ENCODE results near the gene SEC23IP.
"Not testable (repeated sequence)": the region's sequence is repeated elsewhere in the genome, so short reads cannot be mapped to it uniquely, and the experiment has no call there.

SEC23IP gene

DNA sequence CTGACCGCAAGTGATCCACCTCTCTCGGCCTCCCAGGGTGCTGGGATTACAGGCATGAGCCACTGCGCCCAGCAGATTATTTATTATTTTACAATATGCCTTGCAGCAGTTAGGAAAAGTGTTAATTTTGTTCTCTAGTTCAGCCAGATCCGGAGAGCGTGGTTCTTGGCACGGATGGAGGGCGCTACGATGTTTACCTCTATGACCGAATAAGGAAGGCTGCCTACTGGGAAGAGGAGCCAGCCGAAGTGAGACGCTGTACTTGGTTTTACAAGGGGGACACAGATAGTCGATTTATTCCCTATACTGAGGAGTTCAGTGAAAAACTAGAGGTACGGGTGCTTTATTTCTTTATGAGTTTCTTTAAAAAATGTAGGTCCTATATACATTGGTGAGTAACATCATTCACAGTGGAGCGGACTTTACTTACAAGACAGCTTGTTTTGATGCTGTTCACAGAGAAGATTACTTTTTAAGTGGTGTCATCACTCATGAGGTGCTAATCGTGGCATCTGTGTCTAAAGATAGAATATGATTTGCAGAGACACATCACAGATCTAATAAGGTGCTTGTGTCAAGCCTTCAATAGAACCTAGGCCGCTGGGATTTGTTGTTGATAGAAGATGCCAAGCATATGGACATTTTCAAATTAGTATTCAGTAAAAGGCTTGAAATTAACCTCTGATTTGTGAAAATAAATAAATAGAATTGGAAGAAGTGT is 11.6 kb downstream of the SEC23IP start:
- H3K4me3 ChIP-seq (ENCODE audit: low read depth in 1 of 2, low read length in 1 of 2): no peak overlapping the region
- no peak overlapping the region for H3K27ac ChIP-seq
- H3K9me3 ChIP-seq: no peaks in the 10 kb centered on the region
- H3K4me1 ChIP-seq (ENCODE audit: control insufficient read depth in 1 of 2, insufficient read depth in 1 of 2, low read depth in 1 of 2, low read length in 1 of 2): no peaks in the 10 kb centered on the region
- TF ChIP-seq, protein P1, sequence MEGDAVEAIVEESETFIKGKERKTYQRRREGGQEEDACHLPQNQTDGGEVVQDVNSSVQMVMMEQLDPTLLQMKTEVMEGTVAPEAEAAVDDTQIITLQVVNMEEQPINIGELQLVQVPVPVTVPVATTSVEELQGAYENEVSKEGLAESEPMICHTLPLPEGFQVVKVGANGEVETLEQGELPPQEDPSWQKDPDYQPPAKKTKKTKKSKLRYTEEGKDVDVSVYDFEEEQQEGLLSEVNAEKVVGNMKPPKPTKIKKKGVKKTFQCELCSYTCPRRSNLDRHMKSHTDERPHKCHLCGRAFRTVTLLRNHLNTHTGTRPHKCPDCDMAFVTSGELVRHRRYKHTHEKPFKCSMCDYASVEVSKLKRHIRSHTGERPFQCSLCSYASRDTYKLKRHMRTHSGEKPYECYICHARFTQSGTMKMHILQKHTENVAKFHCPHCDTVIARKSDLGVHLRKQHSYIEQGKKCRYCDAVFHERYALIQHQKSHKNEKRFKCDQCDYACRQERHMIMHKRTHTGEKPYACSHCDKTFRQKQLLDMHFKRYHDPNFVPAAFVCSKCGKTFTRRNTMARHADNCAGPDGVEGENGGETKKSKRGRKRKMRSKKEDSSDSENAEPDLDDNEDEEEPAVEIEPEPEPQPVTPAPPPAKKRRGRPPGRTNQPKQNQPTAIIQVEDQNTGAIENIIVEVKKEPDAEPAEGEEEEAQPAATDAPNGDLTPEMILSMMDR (IDR thresholded peaks at IDR 0.05): no peak
- H3K27me3 ChIP-seq: no peaks in the 10 kb centered on the region
- H3K36me3 ChIP-seq: peaks cover 67% of the 10 kb centered on the region

GRCh38 chr10:119907695-119908094 is 15.2 kb downstream of the SEC23IP start:
- not testable (repeated sequence) for H3K27me3 ChIP-seq; H3K4me1 ChIP-seq (ENCODE audit: control insufficient read depth in 1 of 2, insufficient read depth in 1 of 2, low read depth in 1 of 2, low read length in 1 of 2); H3K4me3 ChIP-seq (ENCODE audit: low read depth in 1 of 2, low read length in 1 of 2); H3K9me3 ChIP-seq; H3K27ac ChIP-seq
- peaks cover 82% of the 10 kb centered on the region for H3K36me3 ChIP-seq

- Histone ChIP-seq H3K9me3 (no peaks in the 10 kb centered on the region), H3K4me3 (ENCODE audit: low read depth in 1 of 2, low read length in 1 of 2) (no peak overlapping the region), H3K4me1 (ENCODE audit: control insufficient read depth in 1 of 2, insufficient read depth in 1 of 2, low read depth in 1 of 2, low read length in 1 of 2) (no peaks in the 10 kb centered on the region), H3K27ac (no peak overlapping the region), H3K36me3 (peaks cover 82% of the 10 kb centered on the region), H3K27me3 (no peaks in the 10 kb centered on the region)
- TF ChIP-seq, protein P1 (IDR thresholded peaks at IDR 0.05): no peak
Observed at GRCh38 chr10:119908166-119908565, 15.6 kb downstream of the SEC23IP start.

DNA sequence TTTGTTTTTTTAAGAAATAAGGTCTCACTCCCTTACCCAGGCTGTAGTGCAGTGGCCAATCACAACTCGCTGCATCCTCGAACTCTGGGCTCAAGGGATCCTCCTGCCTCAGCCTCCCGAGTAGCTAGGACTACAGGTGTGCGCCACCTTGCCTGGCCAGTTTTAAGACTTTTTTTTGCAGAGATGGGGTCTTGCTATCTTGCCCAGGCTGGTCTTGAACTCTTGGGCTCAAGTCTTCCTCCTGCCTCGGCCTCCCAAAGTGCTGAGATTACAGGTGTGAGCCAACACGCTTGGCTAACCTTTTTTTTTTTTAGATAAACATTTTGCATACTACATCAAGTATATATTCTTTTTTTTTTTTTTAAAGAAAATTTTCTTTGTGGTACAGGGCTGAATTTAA is 18.2 kb downstream of the SEC23IP start:
- Histone ChIP-seq H3K36me3 (peaks cover 84% of the 10 kb centered on the region), H3K4me1 (ENCODE audit: control insufficient read depth in 1 of 2, insufficient read depth in 1 of 2, low read depth in 1 of 2, low read length in 1 of 2) (no peaks in the 10 kb centered on the region), H3K27ac (no peak overlapping the region), H3K27me3 (no peaks in the 10 kb centered on the region), H3K4me3 (ENCODE audit: low read depth in 1 of 2, low read length in 1 of 2) (no peak overlapping the region), H3K9me3 (no peaks in the 10 kb centered on the region)
- TF ChIP-seq, protein P1 (IDR thresholded peaks at IDR 0.05): no peak

GRCh38 chr10:119917777-119918176 is 25.2 kb downstream of the SEC23IP start:
- TF ChIP-seq, protein P1 (IDR thresholded peaks at IDR 0.05): no peak
- Histone ChIP-seq H3K27me3 (no peaks in the 10 kb centered on the region), H3K9me3 (no peaks in the 10 kb centered on the region), H3K4me3 (ENCODE audit: low read depth in 1 of 2, low read length in 1 of 2) (no peak overlapping the region), H3K27ac (no peak overlapping the region), H3K36me3 (peaks cover 99% of the 10 kb centered on the region), H3K4me1 (ENCODE audit: control insufficient read depth in 1 of 2, insufficient read depth in 1 of 2, low read depth in 1 of 2, low read length in 1 of 2) (no peaks in the 10 kb centered on the region)

- H3K36me3 ChIP-seq: peaks cover 93% of the 10 kb centered on the region
- no peaks in the 10 kb centered on the region for H3K9me3 ChIP-seq
- H3K4me1 ChIP-seq (ENCODE audit: control insufficient read depth in 1 of 2, insufficient read depth in 1 of 2, low read depth in 1 of 2, low read length in 1 of 2): no peaks in the 10 kb centered on the region
- H3K27me3 ChIP-seq: no peaks in the 10 kb centered on the region
- H3K27ac ChIP-seq: no peak overlapping the region
- TF ChIP-seq, protein P1 (IDR thresholded peaks at IDR 0.05): no peak
- no peak overlapping the region for H3K4me3 ChIP-seq (ENCODE audit: low read depth in 1 of 2, low read length in 1 of 2)
Observed at GRCh38 chr10:119919271-119919670, 26.7 kb downstream of the SEC23IP start.
